ENCODE measurements around the gene KIAA1191. TPM values are rescaled to one million over a fixed set of nuclear protein-coding genes. Genes with fewer than 3 reads are reported as not detected.

KIAA1191 gene
- total RNA-seq, 1 experiment from 2014 or later, result 128 TPM

- Histone ChIP-seq H3K9ac (ENCODE audit: extremely low read depth, insufficient read length, low read length) (no peak overlapping the region), H3K27ac (ENCODE audit: insufficient read length, low read depth, low read length) (no peak overlapping the region), H2BK12ac (ENCODE audit: insufficient read length, low read depth, low read length) (no peak overlapping the region), H2BK15ac (ENCODE audit: low read depth, low read length) (no peak overlapping the region), H3K4me2 (ENCODE audit: insufficient read depth, insufficient read length, low read length) (no peak overlapping the region), H2BK20ac (ENCODE audit: low read depth, low read length, poor library complexity, severe bottlenecking) (no peak overlapping the region), H3K23ac (ENCODE audit: insufficient read length, low read depth, low read length) (no peak overlapping the region), H3K79me1 (ENCODE audit: insufficient read depth, low read depth, low read length, poor library complexity, severe bottlenecking) (no peaks in the 10 kb centered on the region), H2AFZ (ENCODE audit: low read length) (no peak overlapping the region), H4K20me1 (ENCODE audit: control insufficient read depth, insufficient read depth, insufficient read length) (no peaks in the 10 kb centered on the region), H3K14ac (ENCODE audit: insufficient read depth, low read length) (no peak overlapping the region), H3K18ac (ENCODE audit: insufficient read length, low read depth, low read length) (no peak overlapping the region), H4K5ac (ENCODE audit: insufficient read length, low read depth, low read length) (no peak overlapping the region), H3T11ph (ENCODE audit: low read length) (no peak overlapping the region), H3K4ac (ENCODE audit: low read depth, low read length) (no peak overlapping the region), H2BK120ac (ENCODE audit: low read depth, low read length, poor library complexity, severe bottlenecking) (no peak overlapping the region), H4K91ac (ENCODE audit: insufficient read length, low read depth, low read length) (no peak overlapping the region), H4K8ac (replicated peaks; ENCODE audit: insufficient read length, low read depth, low read length) (no peak overlapping the region), H3K56ac (ENCODE audit: insufficient read length, low read depth, low read length) (no peak overlapping the region), H2BK5ac (ENCODE audit: insufficient read length, low read length) (no peak overlapping the region), H3K27me3 (ENCODE audit: insufficient read depth, low read length) (no peaks in the 10 kb centered on the region; the same call in 1 of the 2 replicates), H3K79me2 (ENCODE audit: insufficient read depth, low read length) (no peaks in the 10 kb centered on the region), H3K4me1 (ENCODE audit: insufficient read depth, low read length) (no peaks in the 10 kb centered on the region), H2AK5ac (ENCODE audit: insufficient read length, low read length) (no peak overlapping the region), H3K9me3 (ENCODE audit: control insufficient read depth, low read depth, low read length) (no peaks in the 10 kb centered on the region), H3K23me2 (ENCODE audit: insufficient read length, low read depth, low read length, poor library complexity, severe bottlenecking) (no peaks in the 10 kb centered on the region)
- Mint-ChIP-seq H3K4me1 (no peaks in the 10 kb centered on the region), H3K9me3 (no peaks in the 10 kb centered on the region), H3K4me3 (no peak overlapping the region), H3K27ac (no peak overlapping the region), H3K27me3 (ENCODE audit: low read depth) (no peaks in the 10 kb centered on the region), H3K36me3 (ENCODE audit: insufficient read depth in 1 of 3, low read depth in 3 of 3) (peaks cover 14 to 17% (median 15%) of the 10 kb centered on the region in 3 experiments; a peak in 6 of 7 replicates)
- TF ChIP-seq CTCF (conservative IDR thresholded peaks at IDR 0.05), result no peak
- no peak for DNase-seq
Observed at GRCh38 chr5:176334031-176334770, 27.4 kb downstream of the KIAA1191 start.

All from H9 (cell line).